Activated CD4-positive, alpha-beta T cell treated with anti-CD3 and anti-CD28 coated beads for 48 hours (primary cell): Measurements from ENCODE around the gene CNN2.
"Not testable (repeated sequence)": the region's sequence is repeated elsewhere in the genome, so short reads cannot be mapped to it uniquely, and the experiment has no call there.

Experiments
- DNase-seq: peaks from one replicate; pipeline ENCODE4 v3.0.0-alpha.2; 2020

Gene CNN2

GRCh38 chr19:1012334-1012733 is 14.1 kb upstream of the CNN2 start:
- DNase-seq, result no peak

- DNase-seq, result no peak
Measured at GRCh38 chr19:1013218-1013617, 13.2 kb upstream of the CNN2 start.

- no peak for DNase-seq
Measured at GRCh38 chr19:1014161-1015060, 12.0 kb upstream of the CNN2 start.

- DNase-seq, result no peak
Measured at GRCh38 chr19:1015061-1015781, 11.2 kb upstream of the CNN2 start.

- no peak for DNase-seq
Measured at GRCh38 chr19:1015782-1016646, 10.4 kb upstream of the CNN2 start.

GRCh38 chr19:1016647-1017114 is 9.7 kb upstream of the CNN2 start:
- no peak for DNase-seq

- no peak for DNase-seq
Measured at GRCh38 chr19:1017115-1017905, 9.1 kb upstream of the CNN2 start.

- DNase-seq, result no peak
Measured at GRCh38 chr19:1017906-1018305, 8.5 kb upstream of the CNN2 start.

- no peak for DNase-seq
Measured at GRCh38 chr19:1018393-1018792, 8.0 kb upstream of the CNN2 start.

- no peak for DNase-seq
Measured at GRCh38 chr19:1018932-1019615, 7.3 kb upstream of the CNN2 start.

- no peak for DNase-seq
Measured at GRCh38 chr19:1019616-1019961, 6.8 kb upstream of the CNN2 start.

GRCh38 chr19:1019980-1020867 is 6.2 kb upstream of the CNN2 start:
- peak; percentile 55 for DNase-seq

GRCh38 chr19:1020868-1021425 is 5.5 kb upstream of the CNN2 start, which contains the start of gene TMEM259:
Gene TMEM259, minus strand, starts transcription at chr19:1021123. Its CDS starts 127 bp downstream, at chr19:1020996.
- DNase-seq, result peak; percentile 98

- not testable (repeated sequence) for DNase-seq
Measured at GRCh38 chr19:1023883-1024188, 2.6 kb upstream of the CNN2 start.

- DNase-seq, result not testable (repeated sequence)
Measured at GRCh38 chr19:1025080-1025479, 1.3 kb upstream of the CNN2 start.

- DNase-seq, result peak; percentile 57
Measured at GRCh38 chr19:1026783-1027649, 608 bp downstream of the CNN2 start.

- DNase-seq, result no peak
Measured at GRCh38 chr19:1027650-1028061, 1.2 kb downstream of the CNN2 start.

- DNase-seq, result peak; percentile 64
Measured at GRCh38 chr19:1028062-1028926, 1.9 kb downstream of the CNN2 start.
